Measurements from ENCODE around the gene NVL. TPM values are rescaled to one million over a fixed set of nuclear protein-coding genes. Genes with fewer than 3 reads are reported as not detected.
A peak's percentile ranks its signal among the peaks of the same experiment; 100 is the strongest.

NVL gene
- total RNA-seq (2013; cell fraction: nucleolus; rRNA removed): 92.2 and 102 TPM in 2 replicates
- 23.5 and 32.9 TPM in 2 replicates for total RNA-seq (2014; rRNA removed)
- total RNA-seq (2014; rRNA removed; fragmentation: Illumina TruSeq; extraction: Trizol): 38.0 and 41.3 TPM in 2 replicates
- total RNA-seq (2021): 28.1 and 28.5 TPM in 2 replicates
- 14.0 TPM for polyA plus RNA-seq (2011; ENCODE audit: low read depth)
- polyA plus RNA-seq (2011; rRNA removed): 25.6 and 33.0 TPM in 2 replicates
- 16.6 and 20.9 TPM in 2 replicates for polyA plus RNA-seq (2011; cell fraction: cytosol; rRNA removed)
- 23.2 and 30.1 TPM in 2 replicates for polyA plus RNA-seq (2011; cell fraction: nucleus; rRNA removed)
- polyA plus RNA-seq (2012): 12.9 and 14.3 TPM in 2 replicates
- 43.6 and 58.2 TPM in 2 replicates for polyA plus RNA-seq (2014; fragmentation: Illumina TruSeq; extraction: Trizol)
- polyA plus RNA-seq (2014; fragmentation: Nextera tagmentation; extraction: Ambion mirVana): 10 to 100 TPM; 20.3 to 30.4 TPM
- polyA plus RNA-seq (2014; rRNA removed): 32.7 and 37.4 TPM in 2 replicates
- 10 to 100 TPM; 46.4 to 49.6 TPM for polyA plus RNA-seq (2016; fragmentation: Nextera tagmentation; extraction: Ambion mirVana)
- 23.3 and 24.4 TPM in 2 replicates for polyA minus RNA-seq (2011; rRNA and poly(A)+ RNA removed)
- polyA minus RNA-seq (2011; cell fraction: cytosol; rRNA and poly(A)+ RNA removed): 9.9 and 10.2 TPM in 2 replicates
- polyA minus RNA-seq (2011; cell fraction: nucleus; rRNA and poly(A)+ RNA removed): 16.2 and 21.8 TPM in 2 replicates
- percentile 67 among the genes with signal in this experiment for Bru-seq, nascent RNA
- BruChase-seq, experiment 1, labeled RNA remaining after a 6-hour chase: percentile 67 among the genes with signal in this experiment
- percentile 69 among the genes with signal in this experiment for BruChase-seq, experiment 2, labeled RNA remaining after a 2-hour chase
- long read RNA-seq, experiment 1, transcript NVL-201 (23 exons, 3,123 nt): major isoform, 12 of 27 reads
- long read RNA-seq, experiment 1, partial matches to known transcripts: 7 of 27 reads
- long read RNA-seq, experiment 1, other reads (novel, unspliced or antisense): 4 of 27 reads
- long read RNA-seq, experiment 2, transcript NVL-201 (23 exons, 3,123 nt): major isoform, 118 of 240 reads
- long read RNA-seq, experiment 2, transcript NVL-203 (22 exons, 2,832 nt): minor isoform, 5 of 240 reads
- long read RNA-seq, experiment 2, transcript NVL-211 (22 exons, 2,566 nt): minor isoform, 6 of 240 reads
- long read RNA-seq, experiment 2, transcript NVL-216 (24 exons, 3,003 nt): minor isoform, 21 of 240 reads
- long read RNA-seq, experiment 2, partial matches to known transcripts: 46 of 240 reads
- long read RNA-seq, experiment 2, other reads (novel, unspliced or antisense): 43 of 240 reads

DNA sequence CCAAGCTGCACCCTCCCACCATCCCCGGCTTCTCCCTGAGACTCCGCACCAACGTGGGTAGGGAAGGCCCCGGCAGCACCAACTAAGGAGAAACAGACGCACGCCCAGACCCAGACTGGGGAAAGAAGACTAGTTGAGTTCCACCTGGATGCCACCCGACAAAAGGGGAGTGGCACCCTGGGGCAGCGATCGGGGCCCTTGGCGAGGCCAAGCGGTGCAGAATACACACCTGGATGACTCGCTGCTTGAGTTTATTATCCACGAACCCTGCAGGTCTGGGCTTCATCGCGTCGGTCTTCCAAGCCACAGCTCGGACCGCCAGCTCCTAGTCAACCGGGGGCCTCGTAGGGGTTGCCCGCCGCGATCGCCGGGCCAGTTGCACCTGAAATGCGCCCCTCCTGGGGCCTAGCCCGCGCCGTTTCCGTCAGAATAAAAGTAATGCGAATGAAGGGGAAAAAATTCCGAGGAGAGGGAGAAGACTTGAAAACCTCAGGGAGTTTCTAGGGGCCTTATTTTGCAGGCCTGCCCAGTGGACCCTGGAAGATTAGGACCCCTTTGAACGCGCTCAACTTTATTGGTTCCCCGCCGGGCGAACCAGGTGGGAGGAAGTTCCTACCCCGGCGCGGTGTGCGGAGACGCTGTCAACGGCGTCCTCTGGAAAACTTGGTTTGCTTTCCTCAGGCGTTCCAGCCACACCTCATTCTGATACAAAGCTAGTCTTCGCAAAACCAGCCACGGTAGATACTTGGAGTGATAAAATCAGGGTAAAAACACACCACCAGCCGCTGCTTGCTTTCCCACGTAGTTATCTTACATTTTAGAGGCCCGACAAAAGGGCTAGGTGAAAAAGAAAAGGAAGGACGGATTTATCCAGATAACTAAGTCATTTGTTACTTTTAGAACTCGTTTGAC lies at the start of gene NVL:
Gene NVL, minus strand, starts transcription at position 331 of the 912 bp plus-strand sequence. Its CDS starts 45 bp downstream, at position 286.
- WGBS (ENCODE audit: insufficient coverage, insufficient replicate concordance, low lambda C conversion rate, missing lambda C conversion rate): 1% methylated on average over 52 of the region's 52 CpGs
- Histone ChIP-seq H3K4me3 (peak within 1 kb of the TSS; percentile 97), H3K27me3 (replicated peaks in 1 of 2; ENCODE audit: control insufficient read depth in 2 of 2, insufficient read depth in 2 of 2, low read length in 1 of 2) (no peaks in the 10 kb centered on the region), H3K36me3 (ENCODE audit: control insufficient read depth in 2 of 2, insufficient read depth in 2 of 2, low read length in 1 of 2) (no peaks in the 10 kb centered on the region), H2AFZ (ENCODE audit: control insufficient read depth, low read depth, low read length) (peak within 1 kb of the TSS; percentile 97), H3K9me3 (replicated peaks; ENCODE audit: control insufficient read depth, insufficient read depth, low read length) (no peaks in the 10 kb centered on the region; the same call in 2 of the 3 replicates), H3K4me2 (ENCODE audit: control insufficient read depth, insufficient read depth) (peak within 1 kb of the TSS; percentile 74), H4K20me1 (ENCODE audit: control insufficient read depth, insufficient read depth) (no peaks in the 10 kb centered on the region), H3K4me1 (ENCODE audit: control insufficient read depth, insufficient read depth, low read length) (peaks cover 7% of the 10 kb centered on the region), H3K79me2 (ENCODE audit: control insufficient read depth, insufficient read depth, low read length) (peaks cover 29% of the 10 kb centered on the region), H3K27ac (ENCODE audit: control insufficient read depth, insufficient read depth) (peak within 1 kb of the TSS; percentile 99), H3K9ac (ENCODE audit: control insufficient read depth, insufficient read depth, low read length) (peak within 1 kb of the TSS; percentile 97)
- ChIA-PET CTCF (interaction anchor here (0.7 to 2.1 kb wide), 7 partner anchors 24 to 279 kb away, joined by 3 to 14 read pairs (median 3); partner anchors contain the start of gene FBXO28), SMC1A (ENCODE audit: uncharacterized antibody, unreplicated experiment) (interaction anchor here (0.7 to 1.4 kb wide), 5 partner anchors 47 to 216 kb away, joined by 3 to 10 read pairs (median 4); partner anchors contain the start of gene FBXO28), POLR2A (interaction anchor here (0.5 to 1.4 kb wide), 5 partner anchors 214 to 1762 kb away, joined by 3 to 5 read pairs (median 3); partner anchors contain the start of gene FBXO28), RAD21 (ENCODE audit: unreplicated experiment) (interaction anchor here (0.6 to 2.0 kb wide), 11 partner anchors 11 to 593 kb away, joined by 3 to 22 read pairs (median 4); partner anchors contain the start of gene FBXO28)
- ATAC-seq: peak; percentile 85
- intact Hi-C loops (cut with micrococcal nuclease; ENCODE audit: unreplicated experiment) (loop anchor here (2.0 to 5.0 kb wide), 3 partner anchors 147 to 633 kb away; partner anchors contain the start of genes CAPN2 and DEGS1), in situ Hi-C loops (cut with MboI) (loop anchor here (5.0 to 25.0 kb wide), 4 partner anchors 218 to 1193 kb away; partner anchors contain the start of genes FBXO28 and TLR5)
- BruUV-seq (replicated peaks): no TSS peak
- peak; percentile 48 for DNase-seq (ENCODE audit: low read depth, low spot score)
- peak; percentile 81 for FAIRE-seq
- TF ChIP-seq KLF5 (IDR thresholded peaks at IDR 0.05; ENCODE audit: partially characterized antibody): peak; percentile 92
- TF ChIP-seq HDAC6 (IDR thresholded peaks at IDR 0.05; ENCODE audit: unreplicated experiment): peak; percentile 65
- TF ChIP-seq, protein P1, sequence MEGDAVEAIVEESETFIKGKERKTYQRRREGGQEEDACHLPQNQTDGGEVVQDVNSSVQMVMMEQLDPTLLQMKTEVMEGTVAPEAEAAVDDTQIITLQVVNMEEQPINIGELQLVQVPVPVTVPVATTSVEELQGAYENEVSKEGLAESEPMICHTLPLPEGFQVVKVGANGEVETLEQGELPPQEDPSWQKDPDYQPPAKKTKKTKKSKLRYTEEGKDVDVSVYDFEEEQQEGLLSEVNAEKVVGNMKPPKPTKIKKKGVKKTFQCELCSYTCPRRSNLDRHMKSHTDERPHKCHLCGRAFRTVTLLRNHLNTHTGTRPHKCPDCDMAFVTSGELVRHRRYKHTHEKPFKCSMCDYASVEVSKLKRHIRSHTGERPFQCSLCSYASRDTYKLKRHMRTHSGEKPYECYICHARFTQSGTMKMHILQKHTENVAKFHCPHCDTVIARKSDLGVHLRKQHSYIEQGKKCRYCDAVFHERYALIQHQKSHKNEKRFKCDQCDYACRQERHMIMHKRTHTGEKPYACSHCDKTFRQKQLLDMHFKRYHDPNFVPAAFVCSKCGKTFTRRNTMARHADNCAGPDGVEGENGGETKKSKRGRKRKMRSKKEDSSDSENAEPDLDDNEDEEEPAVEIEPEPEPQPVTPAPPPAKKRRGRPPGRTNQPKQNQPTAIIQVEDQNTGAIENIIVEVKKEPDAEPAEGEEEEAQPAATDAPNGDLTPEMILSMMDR (IDR thresholded peaks at IDR 0.05 in 2 of 3, conservative IDR thresholded peaks at IDR 0.05 in 1 of 3; ENCODE audit: control insufficient read depth in 2 of 3, extremely low read depth in 1 of 3, insufficient read depth in 1 of 3, low read depth in 3 of 3, low read length in 3 of 3): no peak
- no peak for TF ChIP-seq BRCA1 (IDR thresholded peaks at IDR 0.05; ENCODE audit: low read depth, low read length)
- peak; percentile 43; the same call in 1 of the 2 replicates for TF ChIP-seq PML (IDR thresholded peaks at IDR 0.05; ENCODE audit: low read length)
- peak; percentile 72 for TF ChIP-seq MYC (IDR thresholded peaks at IDR 0.05; ENCODE audit: insufficient read depth, insufficient read length, insufficient replicate concordance, low read length, severe bottlenecking)
- no peak for TF ChIP-seq DPF2 (IDR thresholded peaks at IDR 0.05)
- TF ChIP-seq, protein P2, sequence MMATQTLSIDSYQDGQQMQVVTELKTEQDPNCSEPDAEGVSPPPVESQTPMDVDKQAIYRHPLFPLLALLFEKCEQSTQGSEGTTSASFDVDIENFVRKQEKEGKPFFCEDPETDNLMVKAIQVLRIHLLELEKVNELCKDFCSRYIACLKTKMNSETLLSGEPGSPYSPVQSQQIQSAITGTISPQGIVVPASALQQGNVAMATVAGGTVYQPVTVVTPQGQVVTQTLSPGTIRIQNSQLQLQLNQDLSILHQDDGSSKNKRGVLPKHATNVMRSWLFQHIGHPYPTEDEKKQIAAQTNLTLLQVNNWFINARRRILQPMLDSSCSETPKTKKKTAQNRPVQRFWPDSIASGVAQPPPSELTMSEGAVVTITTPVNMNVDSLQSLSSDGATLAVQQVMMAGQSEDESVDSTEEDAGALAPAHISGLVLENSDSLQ (IDR thresholded peaks at IDR 0.05): 0 out of 2 replicates have a peak, but pooled peaks have one; percentile 17
- TF ChIP-seq, protein P3, sequence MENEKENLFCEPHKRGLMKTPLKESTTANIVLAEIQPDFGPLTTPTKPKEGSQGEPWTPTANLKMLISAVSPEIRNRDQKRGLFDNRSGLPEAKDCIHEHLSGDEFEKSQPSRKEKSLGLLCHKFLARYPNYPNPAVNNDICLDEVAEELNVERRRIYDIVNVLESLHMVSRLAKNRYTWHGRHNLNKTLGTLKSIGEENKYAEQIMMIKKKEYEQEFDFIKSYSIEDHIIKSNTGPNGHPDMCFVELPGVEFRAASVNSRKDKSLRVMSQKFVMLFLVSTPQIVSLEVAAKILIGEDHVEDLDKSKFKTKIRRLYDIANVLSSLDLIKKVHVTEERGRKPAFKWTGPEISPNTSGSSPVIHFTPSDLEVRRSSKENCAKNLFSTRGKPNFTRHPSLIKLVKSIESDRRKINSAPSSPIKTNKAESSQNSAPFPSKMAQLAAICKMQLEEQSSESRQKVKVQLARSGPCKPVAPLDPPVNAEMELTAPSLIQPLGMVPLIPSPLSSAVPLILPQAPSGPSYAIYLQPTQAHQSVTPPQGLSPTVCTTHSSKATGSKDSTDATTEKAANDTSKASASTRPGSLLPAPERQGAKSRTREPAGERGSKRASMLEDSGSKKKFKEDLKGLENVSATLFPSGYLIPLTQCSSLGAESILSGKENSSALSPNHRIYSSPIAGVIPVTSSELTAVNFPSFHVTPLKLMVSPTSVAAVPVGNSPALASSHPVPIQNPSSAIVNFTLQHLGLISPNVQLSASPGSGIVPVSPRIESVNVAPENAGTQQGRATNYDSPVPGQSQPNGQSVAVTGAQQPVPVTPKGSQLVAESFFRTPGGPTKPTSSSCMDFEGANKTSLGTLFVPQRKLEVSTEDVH (IDR thresholded peaks at IDR 0.05; ENCODE audit: low read depth, partially characterized antibody): peak; percentile 59
